Panc1 (cell line): ENCODE results near the gene SKP1. TPM values are rescaled to one million over a fixed set of nuclear protein-coding genes. Genes with fewer than 3 reads are reported as not detected.

ENCODE experiments used
- ATAC-seq: fragments of 200-7000 bp; cut with Tn5 transposase; 2 replicates; pipeline ENCODE4 v1.9.1; 2020; ENCODE audit warnings: mild to moderate bottlenecking, moderate library complexity
- BruUV-seq: library from RNA; stranded (reverse); fragments of 400-500 nt; replicated peaks from 2 replicates; lab custom pipeline; 2021; lab: Mats Ljungman, UMichigan
- CTCF ChIA-PET: fragments of 300-600 bp; sonication (Branson Sonifier 250); formaldehyde crosslinking; loops from one replicate; lab custom pipeline; 2022; ENCODE audit warnings: antibody characterized with exemption; lab: Charles Lee
- POLR2A ChIA-PET: fragments of 300-600 bp; sonication (Branson Sonifier 250); formaldehyde crosslinking; loops from one replicate; lab custom pipeline; 2022; ENCODE audit warnings: antibody characterized with exemption; lab: Charles Lee
- DNase-seq: peaks from one replicate; pipeline ENCODE4 v3.0.0-alpha.2; 2010; ENCODE audit warnings: low read depth, low spot score
- H3K27ac ChIP-seq: 2 replicates; pipeline ENCODE4 v1.5.1; 2011; ENCODE audit warnings: mild to moderate bottlenecking, low read length, inconsistent platforms
- H3K27me3 ChIP-seq: fragments of 200-500 bp; sonication (Bioruptor generic); 2 replicates; pipeline ENCODE4 v1.6.0; 2014; ENCODE audit warnings: low read length, inconsistent platforms; ENCODE audit not compliant: control insufficient read depth, insufficient read depth
- H3K36me3 ChIP-seq: fragments of 200-500 bp; sonication (Bioruptor generic); 2 replicates; pipeline ENCODE4 v1.5.1; 2014; ENCODE audit warnings: inconsistent platforms, mild to moderate bottlenecking, low read length, moderate library complexity; ENCODE audit not compliant: control insufficient read depth, insufficient read depth
- H3K4me1 ChIP-seq: 2 replicates; pipeline ENCODE4 v1.5.1; 2011; ENCODE audit warnings: inconsistent platforms, mild to moderate bottlenecking, low read length, moderate library complexity; ENCODE audit not compliant: control insufficient read depth, insufficient read depth
- H3K4me3 ChIP-seq, 2 experiments: 2 replicates each; pipeline ENCODE4 v1.5.1; 2011 to 2012; ENCODE audit warnings: low read depth in 2 of 2, low read length in 2 of 2, mild to moderate bottlenecking in 2 of 2, inconsistent platforms in 1 of 2, moderate library complexity in 1 of 2
- H3K9me3 ChIP-seq: fragments of 200-500 bp; sonication (Bioruptor generic); 2 replicates; pipeline ENCODE4 v1.5.1; 2014; ENCODE audit warnings: low read depth, mild to moderate bottlenecking, inconsistent platforms, low read length, moderate library complexity; ENCODE audit not compliant: control insufficient read depth, insufficient read depth
- POLR2AphosphoS5 ChIP-seq: IDR thresholded peaks from 2 replicates; pipeline ENCODE4 v1.6.1; 2012; ENCODE audit warnings: mild to moderate bottlenecking, low read depth, low read length, moderate library complexity
- SIN3A ChIP-seq: IDR thresholded peaks from 2 replicates; pipeline ENCODE4 v1.6.1; 2012; ENCODE audit warnings: low read depth, mild to moderate bottlenecking, low read length, moderate library complexity, borderline replicate concordance; ENCODE audit not compliant: insufficient read depth
- TCF7L2 ChIP-seq: IDR thresholded peaks from 2 replicates; pipeline ENCODE4 v1.6.1; 2011; ENCODE audit warnings: mild to moderate bottlenecking, low read depth, low read length, inconsistent platforms
- in situ Hi-C: cut with HindIII; loops from 2 replicates; pipeline ENCODE4 v1.10.0; 2016; ENCODE audit warnings: low sequenced_read_pairs, low pct_unique_long_range_greater_than_20kb
- intact Hi-C: fragments of 100-400 bp; cut with micrococcal nuclease; formaldehyde crosslinking; loops from one replicate; pipeline ENCODE4 v1.10.0; 2022; ENCODE audit not compliant: unreplicated experiment
- total RNA-seq: library from RNA; stranded (reverse); gene quantifications from one replicate; pipeline ENCODE4 v1.2.1, GENCODE V29; 2021; ENCODE audit not compliant: unreplicated experiment
- TF ChIP-seq, protein P1 (sequence below): fragments of 450-650 bp; IDR thresholded peaks from 2 replicates; pipeline ENCODE4 v1.5.1; 2017; ENCODE audit warnings: mild to moderate bottlenecking
- TF ChIP-seq, protein P2 (sequence below), 2 experiments: IDR thresholded peaks; 2 replicates each; pipeline ENCODE4 v1.6.1; 2011 to 2012; ENCODE audit warnings: low read depth in 2 of 2, control low read depth in 1 of 2, low read length in 1 of 2, mild to moderate bottlenecking in 1 of 2, moderate library complexity in 1 of 2; ENCODE audit not compliant: insufficient read depth in 1 of 2

Gene SKP1
- total RNA-seq, 1 experiment from 2014 or later: 301 TPM

DNA sequence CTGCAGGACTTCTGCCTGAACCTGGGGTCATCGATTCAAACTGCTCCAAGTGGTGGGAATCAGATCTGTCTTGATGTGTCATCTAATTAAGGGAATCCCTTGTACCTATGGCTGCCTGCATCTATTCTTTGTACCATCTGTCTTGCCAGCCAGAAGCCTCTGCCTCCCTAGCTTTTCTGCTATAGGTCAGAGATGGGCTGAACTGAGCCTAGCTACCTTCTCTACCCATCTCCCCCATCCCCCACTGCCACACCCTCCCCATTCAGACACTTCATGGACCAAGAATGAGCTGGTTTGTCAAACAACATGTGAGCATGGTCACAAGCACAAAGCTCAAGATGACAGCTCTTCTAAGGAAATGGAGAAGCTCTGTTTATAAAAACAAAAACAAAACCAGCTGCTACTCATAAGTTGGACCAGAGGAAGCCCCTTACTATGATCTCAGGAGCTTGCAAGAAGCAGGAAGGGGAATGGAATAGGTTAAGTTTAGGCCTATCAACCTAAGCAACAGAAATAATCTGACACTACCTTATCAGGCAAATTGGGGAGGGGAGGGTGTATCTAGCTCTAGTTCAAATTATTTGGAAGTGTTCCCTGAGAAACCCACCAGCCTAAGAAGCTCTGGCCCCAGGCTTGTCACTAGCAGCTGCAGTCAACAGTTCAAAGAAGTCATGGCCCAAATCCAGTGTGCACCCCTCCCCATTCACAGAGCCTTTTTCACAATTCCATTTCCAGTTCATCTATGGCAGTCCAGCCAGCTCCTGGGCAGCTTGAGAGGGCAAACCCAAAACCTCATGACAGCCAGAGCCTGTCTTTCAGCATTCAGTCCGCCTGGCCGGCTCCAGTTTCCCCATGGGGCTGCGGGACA, 29.9 kb downstream of the SKP1 start:
- no peak for ATAC-seq
- H3K27ac ChIP-seq: no peak overlapping the region
- TF ChIP-seq, protein P1, sequence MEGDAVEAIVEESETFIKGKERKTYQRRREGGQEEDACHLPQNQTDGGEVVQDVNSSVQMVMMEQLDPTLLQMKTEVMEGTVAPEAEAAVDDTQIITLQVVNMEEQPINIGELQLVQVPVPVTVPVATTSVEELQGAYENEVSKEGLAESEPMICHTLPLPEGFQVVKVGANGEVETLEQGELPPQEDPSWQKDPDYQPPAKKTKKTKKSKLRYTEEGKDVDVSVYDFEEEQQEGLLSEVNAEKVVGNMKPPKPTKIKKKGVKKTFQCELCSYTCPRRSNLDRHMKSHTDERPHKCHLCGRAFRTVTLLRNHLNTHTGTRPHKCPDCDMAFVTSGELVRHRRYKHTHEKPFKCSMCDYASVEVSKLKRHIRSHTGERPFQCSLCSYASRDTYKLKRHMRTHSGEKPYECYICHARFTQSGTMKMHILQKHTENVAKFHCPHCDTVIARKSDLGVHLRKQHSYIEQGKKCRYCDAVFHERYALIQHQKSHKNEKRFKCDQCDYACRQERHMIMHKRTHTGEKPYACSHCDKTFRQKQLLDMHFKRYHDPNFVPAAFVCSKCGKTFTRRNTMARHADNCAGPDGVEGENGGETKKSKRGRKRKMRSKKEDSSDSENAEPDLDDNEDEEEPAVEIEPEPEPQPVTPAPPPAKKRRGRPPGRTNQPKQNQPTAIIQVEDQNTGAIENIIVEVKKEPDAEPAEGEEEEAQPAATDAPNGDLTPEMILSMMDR: no peak
- TF ChIP-seq TCF7L2 (no peak), SIN3A (no peak), POLR2AphosphoS5 (no peak)
- TF ChIP-seq, protein P2, sequence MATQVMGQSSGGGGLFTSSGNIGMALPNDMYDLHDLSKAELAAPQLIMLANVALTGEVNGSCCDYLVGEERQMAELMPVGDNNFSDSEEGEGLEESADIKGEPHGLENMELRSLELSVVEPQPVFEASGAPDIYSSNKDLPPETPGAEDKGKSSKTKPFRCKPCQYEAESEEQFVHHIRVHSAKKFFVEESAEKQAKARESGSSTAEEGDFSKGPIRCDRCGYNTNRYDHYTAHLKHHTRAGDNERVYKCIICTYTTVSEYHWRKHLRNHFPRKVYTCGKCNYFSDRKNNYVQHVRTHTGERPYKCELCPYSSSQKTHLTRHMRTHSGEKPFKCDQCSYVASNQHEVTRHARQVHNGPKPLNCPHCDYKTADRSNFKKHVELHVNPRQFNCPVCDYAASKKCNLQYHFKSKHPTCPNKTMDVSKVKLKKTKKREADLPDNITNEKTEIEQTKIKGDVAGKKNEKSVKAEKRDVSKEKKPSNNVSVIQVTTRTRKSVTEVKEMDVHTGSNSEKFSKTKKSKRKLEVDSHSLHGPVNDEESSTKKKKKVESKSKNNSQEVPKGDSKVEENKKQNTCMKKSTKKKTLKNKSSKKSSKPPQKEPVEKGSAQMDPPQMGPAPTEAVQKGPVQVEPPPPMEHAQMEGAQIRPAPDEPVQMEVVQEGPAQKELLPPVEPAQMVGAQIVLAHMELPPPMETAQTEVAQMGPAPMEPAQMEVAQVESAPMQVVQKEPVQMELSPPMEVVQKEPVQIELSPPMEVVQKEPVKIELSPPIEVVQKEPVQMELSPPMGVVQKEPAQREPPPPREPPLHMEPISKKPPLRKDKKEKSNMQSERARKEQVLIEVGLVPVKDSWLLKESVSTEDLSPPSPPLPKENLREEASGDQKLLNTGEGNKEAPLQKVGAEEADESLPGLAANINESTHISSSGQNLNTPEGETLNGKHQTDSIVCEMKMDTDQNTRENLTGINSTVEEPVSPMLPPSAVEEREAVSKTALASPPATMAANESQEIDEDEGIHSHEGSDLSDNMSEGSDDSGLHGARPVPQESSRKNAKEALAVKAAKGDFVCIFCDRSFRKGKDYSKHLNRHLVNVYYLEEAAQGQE (IDR thresholded peaks at IDR 0.05; ENCODE audit: insufficient read depth in 1 of 2, low read depth in 2 of 2, low read length in 1 of 2): no peak
- ChIA-PET POLR2A (interaction anchor here (0.7 to 0.8 kb wide), 2 partner anchors 39 to 105 kb away, joined by 3 to 14 read pairs; no protein-coding TSS in a partner anchor), CTCF (interaction anchor here (0.6 to 2.2 kb wide), 2 partner anchors 107 to 582 kb away, joined by 5 to 14 read pairs; no protein-coding TSS in a partner anchor)
- intact Hi-C loops (no loop called here), in situ Hi-C loops (no loop called here)
- TSS peak; percentile 85 for BruUV-seq
- no peaks in the 10 kb centered on the region for H3K9me3 ChIP-seq
- peaks cover 3% of the 10 kb centered on the region; the same call in 1 of the 2 replicates for H3K4me1 ChIP-seq
- peaks cover 10% of the 10 kb centered on the region for H3K36me3 ChIP-seq
- DNase-seq: no peak
- no peak overlapping the region for H3K4me3 ChIP-seq
- no peaks in the 10 kb centered on the region for H3K27me3 ChIP-seq

DNA sequence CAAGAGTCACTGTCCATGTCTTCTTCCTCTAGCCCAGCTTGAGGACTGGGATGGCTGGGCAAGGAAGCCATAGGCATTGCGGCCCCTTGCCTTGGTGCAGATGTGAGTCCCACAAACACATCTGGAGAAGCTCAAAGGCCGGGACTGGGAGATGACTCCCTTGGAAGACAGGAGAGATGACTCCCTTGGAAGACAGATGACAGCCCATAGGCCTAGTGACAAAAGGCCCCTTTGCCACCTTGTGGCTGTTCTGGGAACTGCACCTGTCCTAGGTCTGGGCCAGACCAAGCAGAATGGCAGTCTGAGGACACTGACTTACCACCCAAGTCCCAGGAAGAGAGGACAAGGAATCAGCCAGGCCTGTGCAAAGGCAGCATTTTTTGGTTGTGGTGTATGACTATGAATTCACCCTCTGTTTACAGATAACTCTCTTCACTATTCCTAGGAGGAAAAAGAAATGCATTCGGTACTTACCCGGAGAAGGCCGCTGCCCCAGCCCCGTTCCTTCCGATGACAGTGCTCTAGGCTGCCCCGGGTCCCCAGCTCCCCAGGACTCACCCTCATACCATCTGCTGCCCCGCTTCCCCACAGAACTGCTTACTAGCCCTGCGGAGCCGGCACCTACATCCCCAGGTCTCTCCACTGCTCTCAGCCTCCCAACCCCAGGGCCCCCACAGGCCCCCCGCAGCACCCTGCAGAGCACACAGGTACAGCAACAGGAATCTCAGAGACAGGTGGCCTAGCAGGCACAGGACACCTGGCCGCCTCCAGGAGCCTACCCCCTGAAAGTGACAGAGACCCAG, 30.8 kb downstream of the SKP1 start:
- ChIA-PET CTCF (interaction anchor here (1.3 to 2.2 kb wide), 2 partner anchors 106 kb away, joined by 3 to 14 read pairs; no protein-coding TSS in a partner anchor), POLR2A (no interaction called here)
- no TSS peak for BruUV-seq
- intact Hi-C loops (no loop called here), in situ Hi-C loops (no loop called here)
- H3K27ac ChIP-seq: no peak overlapping the region
- peaks cover 4% of the 10 kb centered on the region; the same call in 1 of the 2 replicates for H3K36me3 ChIP-seq
- ATAC-seq: peak; percentile 88
- no peaks in the 10 kb centered on the region for H3K9me3 ChIP-seq
- TF ChIP-seq SIN3A: no peak
- TF ChIP-seq, protein P1: peak; percentile 90
- peaks cover 6% of the 10 kb centered on the region for H3K4me1 ChIP-seq
- no peaks in the 10 kb centered on the region for H3K27me3 ChIP-seq
- peak; percentile 69 for DNase-seq
- H3K4me3 ChIP-seq: no peak overlapping the region
